ENCODE results near the gene SLAMF6.
"Not testable (repeated sequence)": the region's sequence is repeated elsewhere in the genome, so short reads cannot be mapped to it uniquely, and the experiment has no call there.

The SLAMF6 gene

GRCh38 chr1:160499631-160500030 is 23.4 kb downstream of the SLAMF6 start:
- no peak for DNase-seq (ENCODE audit: low read depth)

GRCh38 chr1:160498301-160499065 is 24.6 kb downstream of the SLAMF6 start:
- H3K36me3 ChIP-seq (ENCODE audit: control insufficient read depth, insufficient read depth, low read length, severe bottlenecking); H3K9ac ChIP-seq (ENCODE audit: low read length); DNase-seq (ENCODE audit: low read depth); H3K4me1 ChIP-seq (ENCODE audit: control insufficient read depth, insufficient read depth, low read length); H3K27me3 ChIP-seq (replicated peaks; ENCODE audit: control insufficient read depth, insufficient read depth, low read length); H3K4me3 ChIP-seq (ENCODE audit: low read length); H3K9me3 ChIP-seq (ENCODE audit: control insufficient read depth, low read length): not testable (repeated sequence)

More at GRCh38 chr1:160499631-160500030, 23.4 kb downstream of the SLAMF6 start:
- H3K4me1 ChIP-seq (ENCODE audit: control insufficient read depth, insufficient read depth, low read length), result no peaks in the 10 kb centered on the region
- H3K27me3 ChIP-seq (replicated peaks; ENCODE audit: control insufficient read depth, insufficient read depth, low read length), result no peaks in the 10 kb centered on the region
- H3K36me3 ChIP-seq (ENCODE audit: control insufficient read depth, insufficient read depth, low read length, severe bottlenecking), result no peaks in the 10 kb centered on the region
- H3K9me3 ChIP-seq (ENCODE audit: control insufficient read depth, low read length), result no peaks in the 10 kb centered on the region
- H3K9ac ChIP-seq (ENCODE audit: low read length), result no peak overlapping the region
- H3K4me3 ChIP-seq (ENCODE audit: low read length), result no peak overlapping the region

GRCh38 chr1:160496334-160496733 is 26.7 kb downstream of the SLAMF6 start:
- Histone ChIP-seq H3K27me3 (replicated peaks; ENCODE audit: control insufficient read depth, insufficient read depth, low read length) (no peaks in the 10 kb centered on the region), H3K9me3 (ENCODE audit: control insufficient read depth, low read length) (no peaks in the 10 kb centered on the region), H3K9ac (ENCODE audit: low read length) (no peak overlapping the region), H3K4me1 (ENCODE audit: control insufficient read depth, insufficient read depth, low read length) (no peaks in the 10 kb centered on the region), H3K36me3 (ENCODE audit: control insufficient read depth, insufficient read depth, low read length, severe bottlenecking) (no peaks in the 10 kb centered on the region), H3K4me3 (ENCODE audit: low read length) (no peak overlapping the region)
- DNase-seq (ENCODE audit: low read depth), result no peak

- no peak for DNase-seq (ENCODE audit: low read depth)
- no peak overlapping the region for H3K4me3 ChIP-seq (ENCODE audit: low read length)
- H3K9me3 ChIP-seq (ENCODE audit: control insufficient read depth, low read length), result no peaks in the 10 kb centered on the region
- H3K9ac ChIP-seq (ENCODE audit: low read length), result no peak overlapping the region
- H3K36me3 ChIP-seq (ENCODE audit: control insufficient read depth, insufficient read depth, low read length, severe bottlenecking), result no peaks in the 10 kb centered on the region
- no peaks in the 10 kb centered on the region for H3K4me1 ChIP-seq (ENCODE audit: control insufficient read depth, insufficient read depth, low read length)
- H3K27me3 ChIP-seq (replicated peaks; ENCODE audit: control insufficient read depth, insufficient read depth, low read length), result no peaks in the 10 kb centered on the region
These were observed 28.4 kb downstream of the SLAMF6 start for GRCh38 chr1:160494620-160495019.

- Histone ChIP-seq H3K36me3 (ENCODE audit: control insufficient read depth, insufficient read depth, low read length, severe bottlenecking) (no peaks in the 10 kb centered on the region), H3K9me3 (ENCODE audit: control insufficient read depth, low read length) (no peaks in the 10 kb centered on the region), H3K4me3 (ENCODE audit: low read length) (no peak overlapping the region), H3K4me1 (ENCODE audit: control insufficient read depth, insufficient read depth, low read length) (no peaks in the 10 kb centered on the region), H3K9ac (ENCODE audit: low read length) (no peak overlapping the region), H3K27me3 (replicated peaks; ENCODE audit: control insufficient read depth, insufficient read depth, low read length) (no peaks in the 10 kb centered on the region)
- DNase-seq (ENCODE audit: low read depth), result no peak
These were observed 30.4 kb downstream of the SLAMF6 start for GRCh38 chr1:160492617-160493016.

GRCh38 chr1:160491981-160492380 is 31.1 kb downstream of the SLAMF6 start:
- no peaks in the 10 kb centered on the region for H3K9me3 ChIP-seq (ENCODE audit: control insufficient read depth, low read length)
- no peak for DNase-seq (ENCODE audit: low read depth)
- H3K9ac ChIP-seq (ENCODE audit: low read length), result no peak overlapping the region
- H3K27me3 ChIP-seq (replicated peaks; ENCODE audit: control insufficient read depth, insufficient read depth, low read length), result no peaks in the 10 kb centered on the region
- H3K4me3 ChIP-seq (ENCODE audit: low read length), result no peak overlapping the region
- H3K4me1 ChIP-seq (ENCODE audit: control insufficient read depth, insufficient read depth, low read length), result no peaks in the 10 kb centered on the region
- no peaks in the 10 kb centered on the region for H3K36me3 ChIP-seq (ENCODE audit: control insufficient read depth, insufficient read depth, low read length, severe bottlenecking)

GRCh38 chr1:160491017-160491416 is 32.0 kb downstream of the SLAMF6 start:
- no peaks in the 10 kb centered on the region for H3K27me3 ChIP-seq (replicated peaks; ENCODE audit: control insufficient read depth, insufficient read depth, low read length)
- no peak for DNase-seq (ENCODE audit: low read depth)

GRCh38 chr1:160489513-160490261 is 33.4 kb downstream of the SLAMF6 start:
- H3K4me1 ChIP-seq (ENCODE audit: control insufficient read depth, insufficient read depth, low read length), result no peaks in the 10 kb centered on the region
- no peaks in the 10 kb centered on the region for H3K9me3 ChIP-seq (ENCODE audit: control insufficient read depth, low read length)
- H3K9ac ChIP-seq (ENCODE audit: low read length), result no peak overlapping the region
- DNase-seq (ENCODE audit: low read depth), result no peak
- no peaks in the 10 kb centered on the region for H3K36me3 ChIP-seq (ENCODE audit: control insufficient read depth, insufficient read depth, low read length, severe bottlenecking)
- no peaks in the 10 kb centered on the region for H3K27me3 ChIP-seq (replicated peaks; ENCODE audit: control insufficient read depth, insufficient read depth, low read length)
- H3K4me3 ChIP-seq (ENCODE audit: low read length), result no peak overlapping the region

More at GRCh38 chr1:160491017-160491416, 32.0 kb downstream of the SLAMF6 start:
- Histone ChIP-seq H3K4me3 (ENCODE audit: low read length) (no peak overlapping the region), H3K36me3 (ENCODE audit: control insufficient read depth, insufficient read depth, low read length, severe bottlenecking) (no peaks in the 10 kb centered on the region), H3K9ac (ENCODE audit: low read length) (no peak overlapping the region), H3K4me1 (ENCODE audit: control insufficient read depth, insufficient read depth, low read length) (no peaks in the 10 kb centered on the region), H3K9me3 (ENCODE audit: control insufficient read depth, low read length) (no peaks in the 10 kb centered on the region)

GRCh38 chr1:160488347-160489058 is 34.6 kb downstream of the SLAMF6 start:
- H3K9ac ChIP-seq (ENCODE audit: low read length), result no peak overlapping the region
- H3K27me3 ChIP-seq (replicated peaks; ENCODE audit: control insufficient read depth, insufficient read depth, low read length), result no peaks in the 10 kb centered on the region
- no peak overlapping the region for H3K4me3 ChIP-seq (ENCODE audit: low read length)
- H3K36me3 ChIP-seq (ENCODE audit: control insufficient read depth, insufficient read depth, low read length, severe bottlenecking), result no peaks in the 10 kb centered on the region
- no peaks in the 10 kb centered on the region for H3K4me1 ChIP-seq (ENCODE audit: control insufficient read depth, insufficient read depth, low read length)
- H3K9me3 ChIP-seq (ENCODE audit: control insufficient read depth, low read length), result no peaks in the 10 kb centered on the region
- DNase-seq (ENCODE audit: low read depth), result no peak

- no peak for DNase-seq (ENCODE audit: low read depth)
- Histone ChIP-seq H3K27me3 (replicated peaks; ENCODE audit: control insufficient read depth, insufficient read depth, low read length) (no peaks in the 10 kb centered on the region), H3K9me3 (ENCODE audit: control insufficient read depth, low read length) (no peaks in the 10 kb centered on the region), H3K9ac (ENCODE audit: low read length) (no peak overlapping the region), H3K4me3 (ENCODE audit: low read length) (no peak overlapping the region), H3K4me1 (ENCODE audit: control insufficient read depth, insufficient read depth, low read length) (no peaks in the 10 kb centered on the region), H3K36me3 (ENCODE audit: control insufficient read depth, insufficient read depth, low read length, severe bottlenecking) (no peaks in the 10 kb centered on the region)
These were observed 36.6 kb downstream of the SLAMF6 start for GRCh38 chr1:160486453-160486852.

- Histone ChIP-seq H3K4me3 (ENCODE audit: low read length) (no peak overlapping the region), H3K4me1 (ENCODE audit: control insufficient read depth, insufficient read depth, low read length) (no peaks in the 10 kb centered on the region), H3K9ac (ENCODE audit: low read length) (no peak overlapping the region), H3K27me3 (replicated peaks; ENCODE audit: control insufficient read depth, insufficient read depth, low read length) (no peaks in the 10 kb centered on the region), H3K9me3 (ENCODE audit: control insufficient read depth, low read length) (no peaks in the 10 kb centered on the region), H3K36me3 (ENCODE audit: control insufficient read depth, insufficient read depth, low read length, severe bottlenecking) (no peaks in the 10 kb centered on the region)
- no peak for DNase-seq (ENCODE audit: low read depth)
These were observed 39.4 kb downstream of the SLAMF6 start for GRCh38 chr1:160483505-160484185.

Measured in adipocyte (in vitro differentiated cells).